Natural killer cell (primary cell): ENCODE data around the gene COX10. TPM values are rescaled to one million over a fixed set of nuclear protein-coding genes. Genes with fewer than 3 reads are reported as not detected.
A peak's percentile ranks its signal among the peaks of the same experiment; 100 is the strongest.
"Not testable (repeated sequence)": the region's sequence is repeated elsewhere in the genome, so short reads cannot be mapped to it uniquely, and the experiment has no call there.

Experiments
- ATAC-seq, 3 donors: fragments of 150-1000 bp in 2 of 3; fragments of 200-7000 bp in 1 of 3; cut with Tn5 transposase; 1 replicate in 1 of 3; 2 replicates in 2 of 3; pipeline ENCODE4 v1.10.0; 2021; ENCODE audit warnings: mild to moderate bottlenecking in 2 of 3, moderate library complexity in 2 of 3
- DNase-seq, 2 donors: peaks; one replicate each; pipeline versions ENCODE4 v3.0.0 to v3.0.0-alpha.2; 2013 to 2021; ENCODE audit warnings: mixed read lengths in 1 of 2
- H3K27ac ChIP-seq: one replicate; pipeline ENCODE4 v1.5.1; 2013; ENCODE audit warnings: mild to moderate bottlenecking, low read length
- H3K27me3 ChIP-seq: one replicate; pipeline ENCODE4 v1.6.1; 2013; ENCODE audit warnings: low read length; ENCODE audit not compliant: control insufficient read depth, insufficient read depth
- H3K36me3 ChIP-seq: one replicate; pipeline ENCODE4 v1.6.1; 2013; ENCODE audit warnings: low read length; ENCODE audit not compliant: control insufficient read depth, insufficient read depth
- H3K4me1 ChIP-seq: one replicate; pipeline ENCODE4 v1.6.1; 2013; ENCODE audit warnings: low read length; ENCODE audit not compliant: control insufficient read depth, insufficient read depth
- H3K4me3 ChIP-seq: one replicate; pipeline ENCODE4 v1.5.1; 2013; ENCODE audit warnings: low read length
- H3K9me3 ChIP-seq: one replicate; pipeline ENCODE4 v1.6.1; 2013; ENCODE audit warnings: low read length; ENCODE audit not compliant: control insufficient read depth, insufficient read depth
- H3K27ac Mint-ChIP-seq, 2 donors: one replicate each; pipeline ENCODE4 v1.8.0; 2022; ENCODE audit warnings: mild to moderate bottlenecking in 2 of 2, mixed read lengths in 2 of 2, moderate library complexity in 1 of 2
- H3K27me3 Mint-ChIP-seq, 2 donors: one replicate each; pipeline ENCODE4 v1.8.0; 2022; ENCODE audit warnings: low read depth in 2 of 2, mixed read lengths in 2 of 2
- H3K36me3 Mint-ChIP-seq: one replicate; pipeline ENCODE4 v1.8.0; 2022; ENCODE audit warnings: mixed read lengths
- H3K4me1 Mint-ChIP-seq, 2 donors: one replicate each; pipeline ENCODE4 v1.8.0; 2022; ENCODE audit warnings: mixed read lengths in 2 of 2
- H3K4me3 Mint-ChIP-seq: one replicate; pipeline ENCODE4 v1.8.0; 2022; ENCODE audit warnings: mild to moderate bottlenecking, moderate library complexity, mixed read lengths
- H3K9me3 Mint-ChIP-seq, 2 donors: one replicate each; pipeline ENCODE4 v1.8.0; 2022; ENCODE audit warnings: mixed read lengths in 2 of 2
- WGBS: methylation state at CpG from one replicate; pipeline ENCODE4 v1.1.7; 2013; ENCODE audit warnings: missing lambda C conversion rate; ENCODE audit not compliant: insufficient coverage; 5-methylcytosine and 5-hydroxymethylcytosine counted together
- intact Hi-C: fragments of 100-400 bp; cut with micrococcal nuclease; formaldehyde crosslinking; loops from one replicate; pipeline ENCODE4 v1.14.2; 2022
- total RNA-seq, 4 donors: library from RNA; stranded (reverse); fragments of 120-200 nt in 1 of 4; gene quantifications; one replicate each; pipeline versions ENCODE4 v1.2.3 to v1.2.4, GENCODE V29; 2013 to 2022
- TF ChIP-seq, protein P1 (sequence below): fragments of 200-600 bp; IDR thresholded peaks from one replicate; pipeline ENCODE4 v1.8.0; 2022; ENCODE audit warnings: antibody characterized with exemption

COX10 gene
- 10 to 100 TPM; 12.5 to 17.0 (median 13.5) TPM for total RNA-seq
- total RNA-seq (2013): 23.2 TPM

DNA sequence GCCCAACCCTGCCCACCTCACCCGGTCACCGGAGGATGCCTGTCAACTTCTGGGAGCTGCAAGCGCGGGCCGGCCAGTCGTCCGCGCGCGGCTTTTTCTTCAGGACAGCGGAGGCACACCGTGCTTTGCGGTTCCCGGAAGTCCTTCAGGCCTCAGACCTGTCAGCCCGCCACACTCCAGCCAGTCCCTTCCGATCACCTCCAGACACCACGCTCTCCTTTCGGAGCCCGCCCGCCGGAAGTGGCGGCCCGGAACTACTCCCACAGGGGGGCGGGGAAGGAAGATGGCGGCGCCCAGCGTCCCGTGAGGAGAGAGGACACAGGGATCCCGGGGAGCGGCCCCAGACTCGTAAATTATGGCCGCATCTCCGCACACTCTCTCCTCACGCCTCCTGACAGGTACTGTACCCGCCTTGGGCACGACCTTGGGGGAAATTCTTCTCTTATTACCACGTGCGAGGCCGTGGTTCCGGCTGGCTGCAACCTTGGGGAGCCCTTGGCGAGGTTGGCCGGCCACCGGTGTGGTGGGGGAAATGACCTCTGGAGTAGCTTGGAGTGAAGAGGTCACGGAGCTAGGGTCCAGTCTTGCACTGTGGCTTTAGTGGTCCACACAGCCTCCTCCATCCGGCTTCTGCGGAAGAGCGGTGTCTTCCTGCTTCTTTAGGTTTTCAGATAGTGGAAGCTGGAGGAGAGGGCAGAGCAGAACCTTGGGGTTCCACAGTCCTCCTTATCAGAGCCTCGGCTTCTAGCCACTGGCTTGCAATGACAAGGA lies at the start of gene COX10:
TSS of gene COX10 (plus strand) at position 254 of the 771 bp plus-strand sequence. CDS start at position 356, 102 bp downstream.
- intact Hi-C loops: loop anchor here (2.0 to 5.0 kb wide), 2 partner anchors 133 to 233 kb away; no protein-coding TSS in a partner anchor
- peak within 1 kb of the TSS; percentile 80 for H3K27ac ChIP-seq
- no peaks in the 10 kb centered on the region for H3K27me3 ChIP-seq
- ATAC-seq (peak; percentile 96 to 99 (median 98)), DNase-seq (peak; percentile 79 to 86)
- Mint-ChIP-seq H3K27me3 (no peaks in the 10 kb centered on the region), H3K36me3 (no peaks in the 10 kb centered on the region), H3K4me3 (peak within 1 kb of the TSS; percentile 96), H3K4me1 (peaks cover 36 to 39% of the 10 kb centered on the region in 2 donors), H3K27ac (peak within 1 kb of the TSS; percentile 90 to 92), H3K9me3 (no peaks in the 10 kb centered on the region)
- 0% methylated on average over 48 of the region's 48 CpGs for WGBS
- TF ChIP-seq, protein P1, sequence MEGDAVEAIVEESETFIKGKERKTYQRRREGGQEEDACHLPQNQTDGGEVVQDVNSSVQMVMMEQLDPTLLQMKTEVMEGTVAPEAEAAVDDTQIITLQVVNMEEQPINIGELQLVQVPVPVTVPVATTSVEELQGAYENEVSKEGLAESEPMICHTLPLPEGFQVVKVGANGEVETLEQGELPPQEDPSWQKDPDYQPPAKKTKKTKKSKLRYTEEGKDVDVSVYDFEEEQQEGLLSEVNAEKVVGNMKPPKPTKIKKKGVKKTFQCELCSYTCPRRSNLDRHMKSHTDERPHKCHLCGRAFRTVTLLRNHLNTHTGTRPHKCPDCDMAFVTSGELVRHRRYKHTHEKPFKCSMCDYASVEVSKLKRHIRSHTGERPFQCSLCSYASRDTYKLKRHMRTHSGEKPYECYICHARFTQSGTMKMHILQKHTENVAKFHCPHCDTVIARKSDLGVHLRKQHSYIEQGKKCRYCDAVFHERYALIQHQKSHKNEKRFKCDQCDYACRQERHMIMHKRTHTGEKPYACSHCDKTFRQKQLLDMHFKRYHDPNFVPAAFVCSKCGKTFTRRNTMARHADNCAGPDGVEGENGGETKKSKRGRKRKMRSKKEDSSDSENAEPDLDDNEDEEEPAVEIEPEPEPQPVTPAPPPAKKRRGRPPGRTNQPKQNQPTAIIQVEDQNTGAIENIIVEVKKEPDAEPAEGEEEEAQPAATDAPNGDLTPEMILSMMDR: no peak
- peak within 1 kb of the TSS; percentile 100 for H3K4me3 ChIP-seq
- H3K9me3 ChIP-seq: no peaks in the 10 kb centered on the region
- H3K4me1 ChIP-seq: peaks cover 13% of the 10 kb centered on the region
- H3K36me3 ChIP-seq: peaks cover 2% of the 10 kb centered on the region

DNA sequence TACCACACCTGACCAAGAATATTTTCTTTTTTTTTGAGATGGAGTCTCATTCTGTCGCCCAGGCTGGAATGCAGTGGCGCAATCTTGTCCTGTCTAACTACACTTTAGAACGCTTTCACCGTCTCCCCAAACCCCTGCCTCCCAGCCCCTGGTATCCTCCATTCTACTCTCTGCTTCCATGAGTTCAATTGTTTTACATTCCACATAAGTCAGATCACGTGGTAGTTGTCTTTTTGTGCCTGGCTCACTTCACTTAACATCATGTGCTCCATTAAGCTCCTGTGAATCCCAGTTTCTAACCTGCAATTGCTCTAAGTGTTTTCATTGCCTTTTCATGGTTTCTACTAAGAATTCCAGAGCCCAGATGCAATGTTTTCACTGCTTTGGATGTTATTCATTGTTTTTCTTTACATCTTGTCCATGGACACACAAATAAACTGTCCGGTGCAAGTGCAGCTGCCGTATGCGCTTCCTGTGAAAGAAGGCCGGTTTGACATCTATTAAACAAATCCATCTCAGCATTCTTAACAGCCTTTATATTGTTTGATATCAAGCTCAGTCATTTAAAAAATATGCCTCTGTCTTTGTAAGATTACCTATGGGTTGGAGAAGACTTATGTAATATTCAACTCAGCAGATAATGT lies 47.5 kb upstream of the COX10 start:
- H3K4me1 ChIP-seq, H3K27ac ChIP-seq, H3K27me3 ChIP-seq, H3K4me1 Mint-ChIP-seq, H3K36me3 ChIP-seq, intact Hi-C loops, H3K4me3 Mint-ChIP-seq, H3K27ac Mint-ChIP-seq, H3K9me3 ChIP-seq, H3K9me3 Mint-ChIP-seq, H3K4me3 ChIP-seq, H3K36me3 Mint-ChIP-seq, ATAC-seq, DNase-seq, H3K27me3 Mint-ChIP-seq: not testable (repeated sequence)
- WGBS: no CpG with 5 or more reads among the region's 9 CpGs

DNA sequence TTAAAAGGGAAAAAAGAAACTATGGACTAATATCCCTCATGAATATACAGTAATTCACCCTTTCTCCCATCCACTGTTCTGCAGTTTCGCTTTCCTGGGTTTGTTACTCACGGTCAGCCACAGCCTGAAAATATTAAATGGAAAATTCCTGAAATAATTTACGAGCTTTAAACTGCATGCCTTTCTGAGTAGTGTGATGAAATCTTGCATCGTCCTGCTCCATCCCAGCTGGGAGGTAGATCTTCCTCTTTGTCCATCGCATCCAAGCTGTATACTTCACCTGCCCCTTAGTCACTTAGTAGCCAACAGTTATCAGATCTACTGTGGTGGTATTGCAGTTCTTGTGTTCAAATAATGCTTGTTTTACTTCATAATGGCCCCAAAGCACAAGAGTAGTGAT lies 39.5 kb upstream of the COX10 start:
- H3K4me1 ChIP-seq, H3K9me3 Mint-ChIP-seq, H3K4me3 ChIP-seq, intact Hi-C loops, H3K36me3 Mint-ChIP-seq, H3K27ac Mint-ChIP-seq, H3K27me3 ChIP-seq, DNase-seq, H3K4me1 Mint-ChIP-seq, H3K4me3 Mint-ChIP-seq, H3K9me3 ChIP-seq, H3K27me3 Mint-ChIP-seq, ATAC-seq, H3K27ac ChIP-seq: not testable (repeated sequence)
- H3K36me3 ChIP-seq: peaks cover 12% of the 10 kb centered on the region
- WGBS: no CpG with 5 or more reads among the region's 5 CpGs

DNA sequence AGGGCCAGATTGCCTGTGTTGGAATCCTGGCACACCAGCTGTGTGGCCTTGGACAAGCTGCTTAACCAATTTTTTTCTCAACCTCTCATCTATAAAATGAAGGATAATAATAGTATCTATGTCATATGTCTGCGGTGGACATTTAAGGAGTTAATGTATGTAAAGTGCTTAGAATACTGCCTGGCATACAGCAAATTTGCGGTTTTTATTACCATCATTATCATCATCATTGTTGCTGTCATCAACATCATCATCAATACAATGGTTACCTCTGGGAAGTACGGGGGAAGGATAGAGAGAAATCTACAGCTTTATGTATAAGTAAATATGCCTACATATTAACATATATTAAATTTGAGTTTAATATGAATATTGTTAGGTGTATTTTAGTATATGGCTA lies 37.1 kb upstream of the COX10 start:
- no peak for DNase-seq
- no peak overlapping the region for H3K27ac Mint-ChIP-seq
- H3K4me3 Mint-ChIP-seq: no peak overlapping the region
- Histone ChIP-seq H3K9me3 (no peaks in the 10 kb centered on the region), H3K4me1 (no peaks in the 10 kb centered on the region), H3K27ac (no peak overlapping the region), H3K4me3 (no peak overlapping the region), H3K36me3 (peaks cover 12% of the 10 kb centered on the region), H3K27me3 (no peaks in the 10 kb centered on the region)
- WGBS: no CpG with 5 or more reads among the region's 3 CpGs
- H3K9me3 Mint-ChIP-seq: no peaks in the 10 kb centered on the region
- peaks cover 4 to 5% of the 10 kb centered on the region in 2 donors for H3K4me1 Mint-ChIP-seq
- intact Hi-C loops: no loop called here
- H3K27me3 Mint-ChIP-seq: no peaks in the 10 kb centered on the region
- TF ChIP-seq, protein P1: no peak
- no peak for ATAC-seq
- no peaks in the 10 kb centered on the region for H3K36me3 Mint-ChIP-seq
